GM12878 (cell line): ENCODE results near the gene CPNE4. TPM values are rescaled to one million over a fixed set of nuclear protein-coding genes. Genes with fewer than 3 reads are reported as not detected.

ENCODE experiments used
- ATAC-seq: fragments of 200-7000 bp; cut with Tn5 transposase; 3 replicates; pipeline ENCODE4 v1.9.1; 2020; ENCODE audit warnings: mild to moderate bottlenecking, moderate library complexity
- BruUV-seq: library from RNA; stranded (reverse); fragments of 400-500 nt; replicated peaks from 2 replicates; lab custom pipeline; 2021; lab: Mats Ljungman, UMichigan
- CTCF ChIA-PET: fragments of 300-600 bp; sonication (Branson Sonifier 250); formaldehyde crosslinking; extraction: SDS; loops from one replicate; lab custom pipeline; 2021; ENCODE audit warnings: inconsistent platforms; lab: Yijun Ruan, JAX
- POLR2A ChIA-PET: fragments of 350-600 bp; formaldehyde crosslinking; extraction: SDS; loops from one replicate; lab custom pipeline; 2021; ENCODE audit warnings: inconsistent platforms; lab: Charles Lee
- RAD21 ChIA-PET: fragments of 300-600 bp; sonication (Branson Sonifier 250); formaldehyde crosslinking; loops from one replicate; lab custom pipeline; 2023; ENCODE audit warnings: antibody characterized with exemption; ENCODE audit not compliant: unreplicated experiment; lab: Charles Lee
- SMC1A ChIA-PET: fragments of 300-600 bp; sonication (Branson Sonifier 250); formaldehyde crosslinking; loops from one replicate; lab custom pipeline; 2023; ENCODE audit not compliant: unreplicated experiment, uncharacterized antibody; lab: Charles Lee
- DNase-seq: peaks from one replicate; pipeline ENCODE4 v3.0.0-alpha.2; 2011; ENCODE audit warnings: low read depth, low spot score
- FAIRE-seq: peaks from 3 replicates; lab custom pipeline; 2011; peaks lifted over from hg19 to GRCh38; lab: Jason Lieb, UNC
- H2AFZ ChIP-seq: 2 replicates; pipeline ENCODE4 v1.6.0; 2011; ENCODE audit warnings: low read depth, low read length, control low read depth; ENCODE audit not compliant: control insufficient read depth
- H3K27ac ChIP-seq: 2 replicates; pipeline ENCODE4 v1.5.1; 2011; ENCODE audit warnings: control low read depth; ENCODE audit not compliant: control insufficient read depth, insufficient read depth
- H3K27me3 ChIP-seq, 2 experiments: replicated peaks in 1 of 2; 2 replicates each; pipeline versions ENCODE4 v1.6.0 to v1.6.1; 2011; ENCODE audit warnings: low read length in 1 of 2; ENCODE audit not compliant: control insufficient read depth in 2 of 2, insufficient read depth in 2 of 2
- H3K36me3 ChIP-seq, 2 experiments: 2 replicates each; pipeline ENCODE4 v1.5.1; 2011; ENCODE audit warnings: low read length in 1 of 2; ENCODE audit not compliant: control insufficient read depth in 2 of 2, insufficient read depth in 2 of 2
- H3K4me1 ChIP-seq: 2 replicates; pipeline ENCODE4 v1.6.1; 2011; ENCODE audit warnings: mild to moderate bottlenecking, low read length, moderate library complexity, mixed read lengths; ENCODE audit not compliant: control insufficient read depth, insufficient read depth
- H3K4me2 ChIP-seq: 2 replicates; pipeline ENCODE4 v1.6.0; 2011; ENCODE audit warnings: control low read depth; ENCODE audit not compliant: control insufficient read depth, insufficient read depth
- H3K4me3 ChIP-seq: fragments of 200-600 bp; sonication (generic); 2 replicates; pipeline ENCODE4 v1.5.1; 2016
- H3K79me2 ChIP-seq: 2 replicates; pipeline ENCODE4 v1.6.0; 2011; ENCODE audit warnings: low read length; ENCODE audit not compliant: control insufficient read depth, insufficient read depth
- H3K9ac ChIP-seq: 2 replicates; pipeline ENCODE4 v1.8.0; 2011; ENCODE audit warnings: low read length, control low read depth, mixed read lengths; ENCODE audit not compliant: control insufficient read depth, insufficient read depth
- H3K9me3 ChIP-seq: replicated peaks from 3 replicates; pipeline ENCODE4 v1.5.1; 2011; ENCODE audit warnings: mild to moderate bottlenecking, low read length; ENCODE audit not compliant: control insufficient read depth, insufficient read depth
- H4K20me1 ChIP-seq: 2 replicates; pipeline ENCODE4 v1.6.0; 2011; ENCODE audit not compliant: control insufficient read depth, insufficient read depth
- CBX3 ChIP-seq: fragments of 200-600 bp; sonication (generic); IDR thresholded peaks from 2 replicates; pipeline ENCODE4 v1.6.1; 2016; ENCODE audit warnings: low read depth, borderline replicate concordance
- CBX5 ChIP-seq: sonication (generic); IDR thresholded peaks from 2 replicates; pipeline ENCODE4 v1.6.1; 2016; ENCODE audit warnings: low read depth, moderate library complexity, mild to moderate bottlenecking, inconsistent platforms
- CHD2 ChIP-seq: IDR thresholded peaks from 2 replicates; pipeline ENCODE4 v1.6.1; 2011; ENCODE audit warnings: low read depth, low read length, improper control_type of control experiment, borderline replicate concordance
- E2F8 ChIP-seq: fragments of 450-650 bp; IDR thresholded peaks from 2 replicates; pipeline ENCODE4 v1.6.1; 2018; ENCODE audit warnings: mild to moderate bottlenecking, low read depth, moderate library complexity; ENCODE audit not compliant: partially characterized antibody
- FOXK2 ChIP-seq: fragments of 450-650 bp; IDR thresholded peaks from 2 replicates; pipeline ENCODE4 v1.6.1; 2017; ENCODE audit warnings: mild to moderate bottlenecking, moderate library complexity
- HCFC1 ChIP-seq: fragments of 150-350 bp; IDR thresholded peaks from 2 replicates; pipeline ENCODE4 v1.6.1; 2014; ENCODE audit warnings: low read length
- MXI1 ChIP-seq: fragments of 150-350 bp; IDR thresholded peaks from 2 replicates; pipeline ENCODE4 v1.6.1; 2011; ENCODE audit warnings: low read depth, mild to moderate bottlenecking, inconsistent platforms, low read length, improper control_type of control experiment
- NFXL1 ChIP-seq: fragments of 450-650 bp; IDR thresholded peaks from 2 replicates; pipeline ENCODE4 v1.6.1; 2017; ENCODE audit warnings: antibody characterized with exemption, mild to moderate bottlenecking, borderline replicate concordance
- RELA ChIP-seq: fragments of 450-650 bp; IDR thresholded peaks from 2 replicates; pipeline ENCODE4 v1.8.0; 2014; ENCODE audit warnings: borderline replicate concordance; ENCODE audit not compliant: partially characterized antibody
- SMAD5 ChIP-seq: IDR thresholded peaks from 2 replicates; pipeline ENCODE4 v1.6.1; 2016; ENCODE audit warnings: antibody characterized with exemption, low read depth
- STAT1 ChIP-seq: fragments of 450-650 bp; conservative IDR thresholded peaks from 2 replicates; pipeline ENCODE4 v1.6.1; 2014; ENCODE audit warnings: antibody characterized with exemption, mild to moderate bottlenecking
- WRNIP1 ChIP-seq: IDR thresholded peaks from 2 replicates; pipeline ENCODE4 v1.6.1; 2011; ENCODE audit warnings: low read depth, low read length, improper control_type of control experiment, borderline replicate concordance
- WGBS: methylation state at CpG from one replicate; pipeline ENCODE4 v1.1.6; 2016; ENCODE audit warnings: low lambda C conversion rate; ENCODE audit not compliant: insufficient replicate concordance, insufficient coverage; ENCODE audit errors: missing lambda C conversion rate; 5-methylcytosine and 5-hydroxymethylcytosine counted together
- in situ Hi-C: fragments of 300-500 bp; cut with MboI; formaldehyde crosslinking; loops from 9 replicates; pipeline ENCODE4 v1.14.3; 2018; ENCODE audit warnings: mixed read lengths
- intact Hi-C: fragments of 100-400 bp; cut with micrococcal nuclease; formaldehyde crosslinking; loops from one replicate; pipeline ENCODE4 v1.14.2; 2022; ENCODE audit not compliant: unreplicated experiment
- polyA plus RNA-seq, 11 experiments: library from polyadenylated mRNA; depleted of rRNA in 4 of 11; unstranded in 6 of 11; stranded (reverse) in 5 of 11; fragments of >200 nt; fragmentation: Nextera tagmentation in 4 of 11; fragmentation: Illumina TruSeq in 1 of 11; extraction: Ambion mirVana in 4 of 11; extraction: Trizol in 1 of 11; gene quantifications; 1 replicate in 1 of 11; 2 replicates in 10 of 11; pipeline versions ENCODE4 v1.2.1 to v1.2.3, GENCODE V29; 2011 to 2016; ENCODE audit warnings: inconsistent platforms in 2 of 11, missing spikeins in 2 of 11, low read depth in 1 of 11
- total RNA-seq, 4 experiments: library from RNA; depleted of rRNA in 3 of 4; stranded (reverse); fragments of >200 nt in 3 of 4; fragmentation: Illumina TruSeq in 1 of 4; extraction: Trizol in 1 of 4; gene quantifications; 2 replicates each; pipeline versions ENCODE4 v1.2.1 to v1.2.3, GENCODE V29; 2013 to 2021
- TF ChIP-seq, protein P1 (sequence below): fragments of 450-650 bp; formaldehyde crosslinking; IDR thresholded peaks from 2 replicates; pipeline ENCODE4 v1.5.0; 2022; ENCODE audit warnings: mild to moderate bottlenecking, missing genetic modification characterization
- TF ChIP-seq, protein P2 (sequence below): fragments of 450-650 bp; formaldehyde crosslinking; IDR thresholded peaks from 2 replicates; pipeline ENCODE4 v1.4.0; 2020; ENCODE audit warnings: mild to moderate bottlenecking, moderate library complexity

Gene CPNE4
- total and polyA plus RNA-seq, 10 of the 15 experiments (the other 5 are each of a cell fraction or from before 2014, with no cell fraction given), result 0.17 to 1.9 (median 0.48) TPM; not detected in 1

GRCh38 chr3:131981323-131981722 is 53.5 kb downstream of the CPNE4 start (continued):
- TF ChIP-seq, protein P1, sequence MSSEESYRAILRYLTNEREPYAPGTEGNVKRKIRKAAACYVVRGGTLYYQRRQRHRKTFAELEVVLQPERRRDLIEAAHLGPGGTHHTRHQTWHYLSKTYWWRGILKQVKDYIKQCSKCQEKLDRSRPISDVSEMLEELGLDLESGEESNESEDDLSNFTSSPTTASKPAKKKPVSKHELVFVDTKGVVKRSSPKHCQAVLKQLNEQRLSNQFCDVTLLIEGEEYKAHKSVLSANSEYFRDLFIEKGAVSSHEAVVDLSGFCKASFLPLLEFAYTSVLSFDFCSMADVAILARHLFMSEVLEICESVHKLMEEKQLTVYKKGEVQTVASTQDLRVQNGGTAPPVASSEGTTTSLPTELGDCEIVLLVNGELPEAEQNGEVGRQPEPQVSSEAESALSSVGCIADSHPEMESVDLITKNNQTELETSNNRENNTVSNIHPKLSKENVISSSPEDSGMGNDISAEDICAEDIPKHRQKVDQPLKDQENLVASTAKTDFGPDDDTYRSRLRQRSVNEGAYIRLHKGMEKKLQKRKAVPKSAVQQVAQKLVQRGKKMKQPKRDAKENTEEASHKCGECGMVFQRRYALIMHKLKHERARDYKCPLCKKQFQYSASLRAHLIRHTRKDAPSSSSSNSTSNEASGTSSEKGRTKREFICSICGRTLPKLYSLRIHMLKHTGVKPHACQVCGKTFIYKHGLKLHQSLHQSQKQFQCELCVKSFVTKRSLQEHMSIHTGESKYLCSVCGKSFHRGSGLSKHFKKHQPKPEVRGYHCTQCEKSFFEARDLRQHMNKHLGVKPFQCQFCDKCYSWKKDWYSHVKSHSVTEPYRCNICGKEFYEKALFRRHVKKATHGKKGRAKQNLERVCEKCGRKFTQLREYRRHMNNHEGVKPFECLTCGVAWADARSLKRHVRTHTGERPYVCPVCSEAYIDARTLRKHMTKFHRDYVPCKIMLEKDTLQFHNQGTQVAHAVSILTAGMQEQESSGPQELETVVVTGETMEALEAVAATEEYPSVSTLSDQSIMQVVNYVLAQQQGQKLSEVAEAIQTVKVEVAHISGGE (CRISPR knock-in tag), result no peak
- no peak for TF ChIP-seq RELA
- TF ChIP-seq CBX3, result no peak

GRCh38 chr3:131976448-131976847 is 58.4 kb downstream of the CPNE4 start:
- SMC1A ChIA-PET, result interaction anchor here (0.8 kb wide), 1 partner anchor 97 kb away, joined by 3 read pairs; no protein-coding TSS in a partner anchor
- POLR2A ChIA-PET, result no interaction called here
- in situ Hi-C loops (no loop called here), intact Hi-C loops (no loop called here)
- Histone ChIP-seq H2AFZ (no peak overlapping the region), H3K4me1 (no peaks in the 10 kb centered on the region), H3K9ac (no peak overlapping the region), H3K79me2 (no peaks in the 10 kb centered on the region), H4K20me1 (no peaks in the 10 kb centered on the region), H3K27me3 (no peaks in the 10 kb centered on the region), H3K36me3 (no peaks in the 10 kb centered on the region), H3K27ac (no peak overlapping the region), H3K4me3 (no peak overlapping the region), H3K9me3 (no peaks in the 10 kb centered on the region), H3K4me2 (no peak overlapping the region)
- ATAC-seq (no peak), DNase-seq (no peak), FAIRE-seq (no peak)
- RAD21 ChIA-PET, result no interaction called here
- CTCF ChIA-PET, result no interaction called here
- no TSS peak for BruUV-seq
- WGBS, result 33% methylated on average over 2 of the region's 2 CpGs
- TF ChIP-seq, protein P2, sequence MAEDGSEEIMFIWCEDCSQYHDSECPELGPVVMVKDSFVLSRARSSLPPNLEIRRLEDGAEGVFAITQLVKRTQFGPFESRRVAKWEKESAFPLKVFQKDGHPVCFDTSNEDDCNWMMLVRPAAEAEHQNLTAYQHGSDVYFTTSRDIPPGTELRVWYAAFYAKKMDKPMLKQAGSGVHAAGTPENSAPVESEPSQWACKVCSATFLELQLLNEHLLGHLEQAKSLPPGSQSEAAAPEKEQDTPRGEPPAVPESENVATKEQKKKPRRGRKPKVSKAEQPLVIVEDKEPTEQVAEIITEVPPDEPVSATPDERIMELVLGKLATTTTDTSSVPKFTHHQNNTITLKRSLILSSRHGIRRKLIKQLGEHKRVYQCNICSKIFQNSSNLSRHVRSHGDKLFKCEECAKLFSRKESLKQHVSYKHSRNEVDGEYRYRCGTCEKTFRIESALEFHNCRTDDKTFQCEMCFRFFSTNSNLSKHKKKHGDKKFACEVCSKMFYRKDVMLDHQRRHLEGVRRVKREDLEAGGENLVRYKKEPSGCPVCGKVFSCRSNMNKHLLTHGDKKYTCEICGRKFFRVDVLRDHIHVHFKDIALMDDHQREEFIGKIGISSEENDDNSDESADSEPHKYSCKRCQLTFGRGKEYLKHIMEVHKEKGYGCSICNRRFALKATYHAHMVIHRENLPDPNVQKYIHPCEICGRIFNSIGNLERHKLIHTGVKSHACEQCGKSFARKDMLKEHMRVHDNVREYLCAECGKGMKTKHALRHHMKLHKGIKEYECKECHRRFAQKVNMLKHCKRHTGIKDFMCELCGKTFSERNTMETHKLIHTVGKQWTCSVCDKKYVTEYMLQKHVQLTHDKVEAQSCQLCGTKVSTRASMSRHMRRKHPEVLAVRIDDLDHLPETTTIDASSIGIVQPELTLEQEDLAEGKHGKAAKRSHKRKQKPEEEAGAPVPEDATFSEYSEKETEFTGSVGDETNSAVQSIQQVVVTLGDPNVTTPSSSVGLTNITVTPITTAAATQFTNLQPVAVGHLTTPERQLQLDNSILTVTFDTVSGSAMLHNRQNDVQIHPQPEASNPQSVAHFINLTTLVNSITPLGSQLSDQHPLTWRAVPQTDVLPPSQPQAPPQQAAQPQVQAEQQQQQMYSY (CRISPR knock-in tag), result no peak
- TF ChIP-seq STAT1, result no peak
- no peak for TF ChIP-seq SMAD5
- no peak for TF ChIP-seq E2F8
- TF ChIP-seq MXI1, result no peak
- no peak for TF ChIP-seq CHD2
- TF ChIP-seq CBX5, result no peak
- no peak for TF ChIP-seq HCFC1
- TF ChIP-seq WRNIP1, result no peak
- no peak for TF ChIP-seq NFXL1
- TF ChIP-seq FOXK2, result no peak
